ENCODE results near the gene CPSF7.

- no peak for TF ChIP-seq TAF1 (IDR thresholded peaks at IDR 0.05; ENCODE audit: low read depth)
- TF ChIP-seq YY1 (IDR thresholded peaks at IDR 0.05; ENCODE audit: low read depth), result no peak
Measured at GRCh38 chr11:61353131-61354067, 76.4 kb downstream of the CPSF7 start.
